ENCODE measurements around the gene KLF6.
"Not testable (repeated sequence)": the region's sequence is repeated elsewhere in the genome, so short reads cannot be mapped to it uniquely, and the experiment has no call there.

The KLF6 gene

GRCh38 chr10:3755440-3756359 lies 29.3 kb downstream of the KLF6 start:
- no peak for DNase-seq

- DNase-seq = no peak
These were observed 30.1 kb downstream of the KLF6 start for GRCh38 chr10:3754727-3755439.

GRCh38 chr10:3750854-3751253 lies 34.2 kb downstream of the KLF6 start:
- no peak for DNase-seq

- DNase-seq = no peak
These were observed 34.8 kb downstream of the KLF6 start for GRCh38 chr10:3750006-3750816.

- DNase-seq = peak; percentile 60
These were observed 35.4 kb downstream of the KLF6 start for GRCh38 chr10:3749600-3749999.

- DNase-seq = no peak
These were observed 36.0 kb downstream of the KLF6 start for GRCh38 chr10:3749011-3749410.

GRCh38 chr10:3748484-3748883 lies 36.5 kb downstream of the KLF6 start:
- no peak for DNase-seq

- no peak for DNase-seq
These were observed 37.0 kb downstream of the KLF6 start for GRCh38 chr10:3747984-3748383.

- DNase-seq = no peak
These were observed 37.6 kb downstream of the KLF6 start for GRCh38 chr10:3747248-3747960.

- no peak for DNase-seq
These were observed 38.4 kb downstream of the KLF6 start for GRCh38 chr10:3746634-3747033.

- DNase-seq = no peak
These were observed 39.5 kb downstream of the KLF6 start for GRCh38 chr10:3745521-3745920.

- DNase-seq = no peak
These were observed 43.1 kb downstream of the KLF6 start for GRCh38 chr10:3741688-3742461.

- no peak for DNase-seq
These were observed 44.7 kb downstream of the KLF6 start for GRCh38 chr10:3740157-3740871.

GRCh38 chr10:3738855-3739350 lies 46.1 kb downstream of the KLF6 start:
- no peak for DNase-seq

GRCh38 chr10:3737864-3738263 lies 47.1 kb downstream of the KLF6 start:
- no peak for DNase-seq

GRCh38 chr10:3735175-3735574 lies 49.8 kb downstream of the KLF6 start:
- DNase-seq = no peak

- DNase-seq = no peak
These were observed 50.9 kb downstream of the KLF6 start for GRCh38 chr10:3734111-3734510.

- not testable (repeated sequence) for DNase-seq
These were observed 52.8 kb downstream of the KLF6 start for GRCh38 chr10:3732183-3732582.

- no peak for DNase-seq
These were observed 55.5 kb downstream of the KLF6 start for GRCh38 chr10:3729397-3729976.

GRCh38 chr10:3728563-3728962 lies 56.4 kb downstream of the KLF6 start:
- no peak for DNase-seq
